Measurements from ENCODE around the gene CNNM3.

- TF ChIP-seq CTCF (conservative IDR thresholded peaks at IDR 0.05; ENCODE audit: low read length) (no peak), EZH2phosphoT487 (IDR thresholded peaks at IDR 0.05; ENCODE audit: borderline replicate concordance, low read depth, low read length) (no peak)
Observed at GRCh38 chr2:96848264-96848663, 32.2 kb downstream of the CNNM3 start.
